ENCODE measurements around the gene CALN1. TPM values are rescaled to one million over a fixed set of nuclear protein-coding genes. Genes with fewer than 3 reads are reported as not detected.

Gene CALN1
- polyA plus RNA-seq, 1 donor from 2014 or later, result 7.8 TPM

DNA sequence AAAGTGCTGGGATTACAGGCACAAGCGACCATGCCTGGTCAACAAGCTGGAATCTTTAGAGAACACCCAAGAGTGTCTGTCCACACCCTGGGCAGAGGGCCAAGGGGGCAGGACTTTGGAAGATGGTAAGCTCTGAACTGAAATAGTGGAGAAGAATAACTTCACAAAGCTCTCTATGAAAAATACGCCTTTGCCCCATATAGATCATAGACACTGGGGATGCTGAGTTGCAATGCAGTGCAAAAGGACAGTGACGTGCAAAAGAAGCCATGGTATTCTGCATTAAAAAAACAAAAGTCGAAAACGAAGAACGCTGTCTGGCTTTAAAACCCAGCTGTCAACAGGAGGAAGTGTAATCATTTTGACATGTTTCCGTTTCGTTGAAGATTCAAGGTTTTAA is 353.6 kb downstream of the CALN1 start:
- TF ChIP-seq SMC3 (conservative IDR thresholded peaks at IDR 0.05; ENCODE audit: poor library complexity), result no peak
- no peak for TF ChIP-seq RAD21 (conservative IDR thresholded peaks at IDR 0.05)
- TF ChIP-seq EZH2 (IDR thresholded peaks at IDR 0.05; ENCODE audit: borderline replicate concordance, insufficient read depth, low read length, poor library complexity, severe bottlenecking), result no peak
- no peak for TF ChIP-seq POLR2AphosphoS5 (IDR thresholded peaks at IDR 0.05)
- TF ChIP-seq MXI1 (conservative IDR thresholded peaks at IDR 0.05; ENCODE audit: poor library complexity, severe bottlenecking), result no peak
- TF ChIP-seq TAF1 (IDR thresholded peaks at IDR 0.05; ENCODE audit: low read depth), result no peak
- TF ChIP-seq EP300 (conservative IDR thresholded peaks at IDR 0.05; ENCODE audit: poor library complexity, severe bottlenecking), result no peak
- TF ChIP-seq, protein P1, sequence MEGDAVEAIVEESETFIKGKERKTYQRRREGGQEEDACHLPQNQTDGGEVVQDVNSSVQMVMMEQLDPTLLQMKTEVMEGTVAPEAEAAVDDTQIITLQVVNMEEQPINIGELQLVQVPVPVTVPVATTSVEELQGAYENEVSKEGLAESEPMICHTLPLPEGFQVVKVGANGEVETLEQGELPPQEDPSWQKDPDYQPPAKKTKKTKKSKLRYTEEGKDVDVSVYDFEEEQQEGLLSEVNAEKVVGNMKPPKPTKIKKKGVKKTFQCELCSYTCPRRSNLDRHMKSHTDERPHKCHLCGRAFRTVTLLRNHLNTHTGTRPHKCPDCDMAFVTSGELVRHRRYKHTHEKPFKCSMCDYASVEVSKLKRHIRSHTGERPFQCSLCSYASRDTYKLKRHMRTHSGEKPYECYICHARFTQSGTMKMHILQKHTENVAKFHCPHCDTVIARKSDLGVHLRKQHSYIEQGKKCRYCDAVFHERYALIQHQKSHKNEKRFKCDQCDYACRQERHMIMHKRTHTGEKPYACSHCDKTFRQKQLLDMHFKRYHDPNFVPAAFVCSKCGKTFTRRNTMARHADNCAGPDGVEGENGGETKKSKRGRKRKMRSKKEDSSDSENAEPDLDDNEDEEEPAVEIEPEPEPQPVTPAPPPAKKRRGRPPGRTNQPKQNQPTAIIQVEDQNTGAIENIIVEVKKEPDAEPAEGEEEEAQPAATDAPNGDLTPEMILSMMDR (IDR thresholded peaks at IDR 0.05; ENCODE audit: poor library complexity, severe bottlenecking), result no peak
- no peak for TF ChIP-seq REST (IDR thresholded peaks at IDR 0.05; ENCODE audit: borderline replicate concordance)
- no peaks in the 10 kb centered on the region for H3K27me3 ChIP-seq (ENCODE audit: insufficient read depth, low read depth, low read length)
- H3K4me2 ChIP-seq (ENCODE audit: low read length), result no peak overlapping the region

GRCh38 chr7:72057796-72058195 is 354.3 kb downstream of the CALN1 start:
- H2AFZ ChIP-seq (ENCODE audit: low read depth, low read length), result no peak overlapping the region
- no peak overlapping the region for H3K4me3 ChIP-seq (ENCODE audit: low read length)
- no peaks in the 10 kb centered on the region for H4K20me1 ChIP-seq (ENCODE audit: insufficient read depth)
- no peaks in the 10 kb centered on the region for H3K9me3 ChIP-seq (ENCODE audit: low read length)
- no peaks in the 10 kb centered on the region for H3F3A ChIP-seq (ENCODE audit: insufficient read depth, low read length, poor library complexity, severe bottlenecking)
- H3K9ac ChIP-seq (ENCODE audit: low read length), result no peak overlapping the region
- no peaks in the 10 kb centered on the region for H3K36me3 ChIP-seq (ENCODE audit: insufficient read depth, low read length)
- H3K9me2 ChIP-seq (ENCODE audit: insufficient read depth, low read length), result no peaks in the 10 kb centered on the region
- no peak overlapping the region for H3K27ac ChIP-seq (ENCODE audit: low read length)
- no peaks in the 10 kb centered on the region for H3K79me2 ChIP-seq (replicated peaks; ENCODE audit: insufficient read depth, low read length)
- H3K27me3 ChIP-seq (ENCODE audit: insufficient read depth, low read depth, low read length), result no peaks in the 10 kb centered on the region
- no peak for TF ChIP-seq MXI1 (conservative IDR thresholded peaks at IDR 0.05; ENCODE audit: poor library complexity, severe bottlenecking)
- no peak for TF ChIP-seq REST (IDR thresholded peaks at IDR 0.05; ENCODE audit: borderline replicate concordance)
- no peak for TF ChIP-seq EZH2 (IDR thresholded peaks at IDR 0.05; ENCODE audit: borderline replicate concordance, insufficient read depth, low read length, poor library complexity, severe bottlenecking)
- TF ChIP-seq EP300 (conservative IDR thresholded peaks at IDR 0.05; ENCODE audit: poor library complexity, severe bottlenecking), result no peak
- no peak for TF ChIP-seq SMC3 (conservative IDR thresholded peaks at IDR 0.05; ENCODE audit: poor library complexity)
- no peak for TF ChIP-seq TAF1 (IDR thresholded peaks at IDR 0.05; ENCODE audit: low read depth)
- TF ChIP-seq, protein P1 (IDR thresholded peaks at IDR 0.05; ENCODE audit: poor library complexity, severe bottlenecking), result no peak
- no peak for TF ChIP-seq POLR2AphosphoS5 (IDR thresholded peaks at IDR 0.05)
- no peak for TF ChIP-seq RAD21 (conservative IDR thresholded peaks at IDR 0.05)
- H3K4me2 ChIP-seq (ENCODE audit: low read length), result no peak overlapping the region

More for the DNA sequence above, 353.6 kb downstream of the CALN1 start:
- Histone ChIP-seq H3K9me2 (ENCODE audit: insufficient read depth, low read length) (no peaks in the 10 kb centered on the region), H3K36me3 (ENCODE audit: insufficient read depth, low read length) (no peaks in the 10 kb centered on the region), H3K27ac (ENCODE audit: low read length) (no peak overlapping the region), H4K20me1 (ENCODE audit: insufficient read depth) (no peaks in the 10 kb centered on the region), H3K79me2 (replicated peaks; ENCODE audit: insufficient read depth, low read length) (no peaks in the 10 kb centered on the region), H2AFZ (ENCODE audit: low read depth, low read length) (no peak overlapping the region), H3K4me3 (ENCODE audit: low read length) (no peak overlapping the region), H3K9ac (ENCODE audit: low read length) (no peak overlapping the region), H3K9me3 (ENCODE audit: low read length) (no peaks in the 10 kb centered on the region), H3F3A (ENCODE audit: insufficient read depth, low read length, poor library complexity, severe bottlenecking) (no peaks in the 10 kb centered on the region)

Measured in neural cell (in vitro differentiated cells).